GM12878 (cell line): ENCODE results near the gene CSNK1G1. TPM values are rescaled to one million over a fixed set of nuclear protein-coding genes. Genes with fewer than 3 reads are reported as not detected.

Experiments used
- BACH1 ChIP-seq: fragments of 450-650 bp; IDR thresholded peaks from 2 replicates; pipeline ENCODE4 v1.6.1; 2017; ENCODE audit warnings: mild to moderate bottlenecking, borderline replicate concordance
- CBX3 ChIP-seq: fragments of 200-600 bp; sonication (generic); IDR thresholded peaks from 2 replicates; pipeline ENCODE4 v1.6.1; 2016; ENCODE audit warnings: low read depth, borderline replicate concordance
- FOS ChIP-seq: IDR thresholded peaks from 3 replicates; pipeline ENCODE4 v1.6.1; 2011; ENCODE audit warnings: borderline replicate concordance; ENCODE audit not compliant: insufficient read length; ENCODE audit errors: extremely low read depth
- HDAC2 ChIP-seq: fragments of 200-600 bp; sonication (generic); IDR thresholded peaks from 2 replicates; pipeline ENCODE4 v1.6.1; 2017
- IRF4 ChIP-seq: IDR thresholded peaks from 2 replicates; pipeline ENCODE4 v1.6.1; 2011; ENCODE audit warnings: low read depth, low read length
- KLF5 ChIP-seq: fragments of 450-650 bp; IDR thresholded peaks from 2 replicates; pipeline ENCODE4 v1.6.1; 2014; ENCODE audit warnings: mild to moderate bottlenecking; ENCODE audit not compliant: partially characterized antibody
- SMAD5 ChIP-seq: IDR thresholded peaks from 2 replicates; pipeline ENCODE4 v1.6.1; 2016; ENCODE audit warnings: antibody characterized with exemption, low read depth
- TCF12 ChIP-seq: IDR thresholded peaks from 2 replicates; pipeline ENCODE4 v1.6.1; 2011; ENCODE audit warnings: low read depth, mild to moderate bottlenecking, low read length
- ZNF207 ChIP-seq: fragments of 450-650 bp; IDR thresholded peaks from 2 replicates; pipeline ENCODE4 v1.6.1; 2014; ENCODE audit warnings: antibody characterized with exemption, mild to moderate bottlenecking, borderline replicate concordance
- ZNF274 ChIP-seq: IDR thresholded peaks from one replicate; pipeline ENCODE4 v1.8.0; 2011; ENCODE audit not compliant: insufficient read length, insufficient read depth
- polyA plus RNA-seq, 11 experiments: library from polyadenylated mRNA; depleted of rRNA in 4 of 11; unstranded in 6 of 11; stranded (reverse) in 5 of 11; fragments of >200 nt; fragmentation: Nextera tagmentation in 4 of 11; fragmentation: Illumina TruSeq in 1 of 11; extraction: Ambion mirVana in 4 of 11; extraction: Trizol in 1 of 11; gene quantifications; 1 replicate in 1 of 11; 2 replicates in 10 of 11; pipeline versions ENCODE4 v1.2.1 to v1.2.3, GENCODE V29; 2011 to 2016; ENCODE audit warnings: inconsistent platforms in 2 of 11, missing spikeins in 2 of 11, low read depth in 1 of 11
- total RNA-seq, 4 experiments: library from RNA; depleted of rRNA in 3 of 4; stranded (reverse); fragments of >200 nt in 3 of 4; fragmentation: Illumina TruSeq in 1 of 4; extraction: Trizol in 1 of 4; gene quantifications; 2 replicates each; pipeline versions ENCODE4 v1.2.1 to v1.2.3, GENCODE V29; 2013 to 2021
- TF ChIP-seq, protein P1 (sequence below): fragments of 450-650 bp; formaldehyde crosslinking; IDR thresholded peaks from 2 replicates; pipeline ENCODE4 v1.5.0; 2022; ENCODE audit warnings: mild to moderate bottlenecking, missing genetic modification characterization
- TF ChIP-seq, protein P2 (sequence below): fragments of 450-650 bp; IDR thresholded peaks from 2 replicates; pipeline ENCODE4 v1.6.1; 2017; ENCODE audit warnings: mild to moderate bottlenecking, moderate library complexity
- TF ChIP-seq, protein P3 (sequence below): fragments of 150-350 bp; IDR thresholded peaks from 2 replicates; pipeline ENCODE4 v1.6.1; 2014; ENCODE audit warnings: mild to moderate bottlenecking, low read depth, low read length
- TF ChIP-seq, protein P4 (sequence below): fragments of 150-350 bp; IDR thresholded peaks from 2 replicates; pipeline ENCODE4 v1.6.1; 2016; ENCODE audit warnings: low read depth, low read length

CSNK1G1 gene
- total and polyA plus RNA-seq, 10 of the 15 experiments (the other 5 are each of a cell fraction or from before 2014, with no cell fraction given), result 6.1 to 23.4 (median 15.3) TPM

DNA sequence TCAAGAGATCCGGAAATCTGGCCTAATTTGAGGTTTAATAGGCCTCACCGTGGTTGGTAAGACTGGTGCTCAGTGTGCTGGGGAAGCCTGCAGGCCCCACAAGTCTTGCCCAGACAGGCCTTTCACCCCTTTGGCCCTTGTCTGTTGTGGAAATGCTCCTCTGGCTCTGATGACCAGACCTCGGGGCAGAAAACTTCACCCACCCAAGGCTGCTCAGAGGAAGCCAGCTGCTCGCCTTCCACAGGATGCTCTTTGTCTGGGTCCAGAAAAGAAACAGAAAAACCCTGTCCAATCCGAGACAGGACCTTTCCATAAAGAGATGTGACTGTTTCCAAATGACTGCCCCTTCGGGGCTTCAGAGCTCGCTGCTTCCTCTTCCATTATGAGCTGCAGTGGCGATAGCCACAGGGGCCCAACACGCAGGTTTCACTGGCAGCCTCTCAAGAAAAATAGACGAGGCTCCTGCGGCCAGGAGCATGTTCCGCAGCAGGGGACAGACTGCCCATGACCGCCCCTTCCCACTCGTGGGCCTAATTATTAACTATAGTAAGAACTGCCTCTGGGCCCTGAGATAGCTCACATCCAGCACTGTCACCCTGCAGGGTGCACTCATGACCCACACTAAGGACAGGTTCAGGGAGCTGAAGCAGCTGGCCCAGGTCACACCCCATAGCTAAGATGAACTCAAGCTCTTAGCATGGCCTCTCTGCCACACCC, 211.2 kb downstream of the CSNK1G1 start (continued):
- TF ChIP-seq, protein P1, sequence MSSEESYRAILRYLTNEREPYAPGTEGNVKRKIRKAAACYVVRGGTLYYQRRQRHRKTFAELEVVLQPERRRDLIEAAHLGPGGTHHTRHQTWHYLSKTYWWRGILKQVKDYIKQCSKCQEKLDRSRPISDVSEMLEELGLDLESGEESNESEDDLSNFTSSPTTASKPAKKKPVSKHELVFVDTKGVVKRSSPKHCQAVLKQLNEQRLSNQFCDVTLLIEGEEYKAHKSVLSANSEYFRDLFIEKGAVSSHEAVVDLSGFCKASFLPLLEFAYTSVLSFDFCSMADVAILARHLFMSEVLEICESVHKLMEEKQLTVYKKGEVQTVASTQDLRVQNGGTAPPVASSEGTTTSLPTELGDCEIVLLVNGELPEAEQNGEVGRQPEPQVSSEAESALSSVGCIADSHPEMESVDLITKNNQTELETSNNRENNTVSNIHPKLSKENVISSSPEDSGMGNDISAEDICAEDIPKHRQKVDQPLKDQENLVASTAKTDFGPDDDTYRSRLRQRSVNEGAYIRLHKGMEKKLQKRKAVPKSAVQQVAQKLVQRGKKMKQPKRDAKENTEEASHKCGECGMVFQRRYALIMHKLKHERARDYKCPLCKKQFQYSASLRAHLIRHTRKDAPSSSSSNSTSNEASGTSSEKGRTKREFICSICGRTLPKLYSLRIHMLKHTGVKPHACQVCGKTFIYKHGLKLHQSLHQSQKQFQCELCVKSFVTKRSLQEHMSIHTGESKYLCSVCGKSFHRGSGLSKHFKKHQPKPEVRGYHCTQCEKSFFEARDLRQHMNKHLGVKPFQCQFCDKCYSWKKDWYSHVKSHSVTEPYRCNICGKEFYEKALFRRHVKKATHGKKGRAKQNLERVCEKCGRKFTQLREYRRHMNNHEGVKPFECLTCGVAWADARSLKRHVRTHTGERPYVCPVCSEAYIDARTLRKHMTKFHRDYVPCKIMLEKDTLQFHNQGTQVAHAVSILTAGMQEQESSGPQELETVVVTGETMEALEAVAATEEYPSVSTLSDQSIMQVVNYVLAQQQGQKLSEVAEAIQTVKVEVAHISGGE (CRISPR knock-in tag), result no peak
- TF ChIP-seq TCF12 (peak; percentile 54; the same call in 1 of the 2 replicates), SMAD5 (peak; percentile 33; the same call in 1 of the 2 replicates), HDAC2 (no peak), ZNF274 (no peak), BACH1 (no peak), ZNF207 (no peak; the same call in 1 of the 2 replicates), FOS (no peak), CBX3 (no peak), KLF5 (no peak), IRF4 (0 out of 2 replicates have a peak, but pooled peaks have one; percentile 18)
- TF ChIP-seq, protein P2, sequence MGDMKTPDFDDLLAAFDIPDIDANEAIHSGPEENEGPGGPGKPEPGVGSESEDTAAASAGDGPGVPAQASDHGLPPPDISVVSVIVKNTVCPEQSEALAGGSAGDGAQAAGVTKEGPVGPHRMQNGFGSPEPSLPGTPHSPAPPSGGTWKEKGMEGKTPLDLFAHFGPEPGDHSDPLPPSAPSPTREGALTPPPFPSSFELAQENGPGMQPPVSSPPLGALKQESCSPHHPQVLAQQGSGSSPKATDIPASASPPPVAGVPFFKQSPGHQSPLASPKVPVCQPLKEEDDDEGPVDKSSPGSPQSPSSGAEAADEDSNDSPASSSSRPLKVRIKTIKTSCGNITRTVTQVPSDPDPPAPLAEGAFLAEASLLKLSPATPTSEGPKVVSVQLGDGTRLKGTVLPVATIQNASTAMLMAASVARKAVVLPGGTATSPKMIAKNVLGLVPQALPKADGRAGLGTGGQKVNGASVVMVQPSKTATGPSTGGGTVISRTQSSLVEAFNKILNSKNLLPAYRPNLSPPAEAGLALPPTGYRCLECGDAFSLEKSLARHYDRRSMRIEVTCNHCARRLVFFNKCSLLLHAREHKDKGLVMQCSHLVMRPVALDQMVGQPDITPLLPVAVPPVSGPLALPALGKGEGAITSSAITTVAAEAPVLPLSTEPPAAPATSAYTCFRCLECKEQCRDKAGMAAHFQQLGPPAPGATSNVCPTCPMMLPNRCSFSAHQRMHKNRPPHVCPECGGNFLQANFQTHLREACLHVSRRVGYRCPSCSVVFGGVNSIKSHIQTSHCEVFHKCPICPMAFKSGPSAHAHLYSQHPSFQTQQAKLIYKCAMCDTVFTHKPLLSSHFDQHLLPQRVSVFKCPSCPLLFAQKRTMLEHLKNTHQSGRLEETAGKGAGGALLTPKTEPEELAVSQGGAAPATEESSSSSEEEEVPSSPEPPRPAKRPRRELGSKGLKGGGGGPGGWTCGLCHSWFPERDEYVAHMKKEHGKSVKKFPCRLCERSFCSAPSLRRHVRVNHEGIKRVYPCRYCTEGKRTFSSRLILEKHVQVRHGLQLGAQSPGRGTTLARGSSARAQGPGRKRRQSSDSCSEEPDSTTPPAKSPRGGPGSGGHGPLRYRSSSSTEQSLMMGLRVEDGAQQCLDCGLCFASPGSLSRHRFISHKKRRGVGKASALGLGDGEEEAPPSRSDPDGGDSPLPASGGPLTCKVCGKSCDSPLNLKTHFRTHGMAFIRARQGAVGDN, result peak; percentile 55; the same call in 1 of the 2 replicates
- TF ChIP-seq, protein P3, sequence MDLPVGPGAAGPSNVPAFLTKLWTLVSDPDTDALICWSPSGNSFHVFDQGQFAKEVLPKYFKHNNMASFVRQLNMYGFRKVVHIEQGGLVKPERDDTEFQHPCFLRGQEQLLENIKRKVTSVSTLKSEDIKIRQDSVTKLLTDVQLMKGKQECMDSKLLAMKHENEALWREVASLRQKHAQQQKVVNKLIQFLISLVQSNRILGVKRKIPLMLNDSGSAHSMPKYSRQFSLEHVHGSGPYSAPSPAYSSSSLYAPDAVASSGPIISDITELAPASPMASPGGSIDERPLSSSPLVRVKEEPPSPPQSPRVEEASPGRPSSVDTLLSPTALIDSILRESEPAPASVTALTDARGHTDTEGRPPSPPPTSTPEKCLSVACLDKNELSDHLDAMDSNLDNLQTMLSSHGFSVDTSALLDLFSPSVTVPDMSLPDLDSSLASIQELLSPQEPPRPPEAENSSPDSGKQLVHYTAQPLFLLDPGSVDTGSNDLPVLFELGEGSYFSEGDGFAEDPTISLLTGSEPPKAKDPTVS, result no peak
- TF ChIP-seq, protein P4, sequence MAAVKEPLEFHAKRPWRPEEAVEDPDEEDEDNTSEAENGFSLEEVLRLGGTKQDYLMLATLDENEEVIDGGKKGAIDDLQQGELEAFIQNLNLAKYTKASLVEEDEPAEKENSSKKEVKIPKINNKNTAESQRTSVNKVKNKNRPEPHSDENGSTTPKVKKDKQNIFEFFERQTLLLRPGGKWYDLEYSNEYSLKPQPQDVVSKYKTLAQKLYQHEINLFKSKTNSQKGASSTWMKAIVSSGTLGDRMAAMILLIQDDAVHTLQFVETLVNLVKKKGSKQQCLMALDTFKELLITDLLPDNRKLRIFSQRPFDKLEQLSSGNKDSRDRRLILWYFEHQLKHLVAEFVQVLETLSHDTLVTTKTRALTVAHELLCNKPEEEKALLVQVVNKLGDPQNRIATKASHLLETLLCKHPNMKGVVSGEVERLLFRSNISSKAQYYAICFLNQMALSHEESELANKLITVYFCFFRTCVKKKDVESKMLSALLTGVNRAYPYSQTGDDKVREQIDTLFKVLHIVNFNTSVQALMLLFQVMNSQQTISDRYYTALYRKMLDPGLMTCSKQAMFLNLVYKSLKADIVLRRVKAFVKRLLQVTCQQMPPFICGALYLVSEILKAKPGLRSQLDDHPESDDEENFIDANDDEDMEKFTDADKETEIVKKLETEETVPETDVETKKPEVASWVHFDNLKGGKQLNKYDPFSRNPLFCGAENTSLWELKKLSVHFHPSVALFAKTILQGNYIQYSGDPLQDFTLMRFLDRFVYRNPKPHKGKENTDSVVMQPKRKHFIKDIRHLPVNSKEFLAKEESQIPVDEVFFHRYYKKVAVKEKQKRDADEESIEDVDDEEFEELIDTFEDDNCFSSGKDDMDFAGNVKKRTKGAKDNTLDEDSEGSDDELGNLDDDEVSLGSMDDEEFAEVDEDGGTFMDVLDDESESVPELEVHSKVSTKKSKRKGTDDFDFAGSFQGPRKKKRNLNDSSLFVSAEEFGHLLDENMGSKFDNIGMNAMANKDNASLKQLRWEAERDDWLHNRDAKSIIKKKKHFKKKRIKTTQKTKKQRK, result no peak
